Stimulated activated CD4-positive, alpha-beta T cell treated with anti-CD3 and anti-CD28 coated beads, TNF-alpha, amount 100 ng/mL, for 4 hours (primary cell): ENCODE data around the gene CEP170.
"Not testable (repeated sequence)": the region's sequence is repeated elsewhere in the genome, so short reads cannot be mapped to it uniquely, and the experiment has no call there.

ENCODE experiments used
- DNase-seq, 3 experiments: peaks; one replicate each; pipeline ENCODE4 v3.0.0-alpha.2; 2020; ENCODE audit warnings: low read depth in 3 of 3

Gene CEP170

DNA sequence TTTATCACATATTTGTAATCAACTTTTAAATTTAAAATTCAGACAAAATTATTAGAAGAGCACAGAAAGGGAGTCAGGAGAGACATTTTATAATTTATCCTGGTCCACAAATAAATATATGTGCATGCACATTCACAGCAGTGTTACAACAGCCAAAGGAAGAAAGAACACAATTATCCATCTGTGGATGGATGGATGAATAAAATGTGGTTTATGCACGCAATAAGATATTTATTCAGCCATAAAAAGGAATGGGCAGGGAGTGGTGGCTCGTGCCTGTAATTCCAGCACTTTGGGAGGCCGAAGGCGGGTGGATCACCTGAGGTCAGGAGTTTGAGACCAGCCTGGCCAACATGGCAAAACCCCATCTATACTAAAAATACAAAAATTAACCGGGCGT, 77.3 kb downstream of the CEP170 start:
- not testable (repeated sequence) for DNase-seq

GRCh38 chr1:243173758-243174369, 81.2 kb downstream of the CEP170 start:
- DNase-seq: not testable (repeated sequence)

GRCh38 chr1:243164911-243165310, 90.2 kb downstream of the CEP170 start:
- DNase-seq: not testable (repeated sequence)

DNA sequence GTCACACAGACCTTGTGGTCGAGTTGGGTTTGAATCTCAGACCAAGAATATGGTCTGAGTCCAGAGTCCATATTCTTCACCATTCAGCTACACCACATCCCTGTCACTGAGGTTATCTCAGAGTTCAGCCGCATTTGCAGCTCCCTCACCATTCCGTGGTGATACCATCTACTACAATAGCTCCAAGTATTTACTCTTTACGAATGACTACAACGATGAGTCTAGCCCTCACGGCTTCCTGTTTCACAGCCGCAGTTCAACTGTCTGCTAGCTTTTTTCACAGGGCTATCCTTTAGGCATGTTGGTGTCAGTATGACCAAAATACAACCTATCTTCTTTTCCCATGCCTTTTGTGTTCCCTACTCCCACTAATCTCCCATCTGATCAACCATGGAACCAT, 104.2 kb downstream of the CEP170 start:
- not testable (repeated sequence) for DNase-seq

DNA sequence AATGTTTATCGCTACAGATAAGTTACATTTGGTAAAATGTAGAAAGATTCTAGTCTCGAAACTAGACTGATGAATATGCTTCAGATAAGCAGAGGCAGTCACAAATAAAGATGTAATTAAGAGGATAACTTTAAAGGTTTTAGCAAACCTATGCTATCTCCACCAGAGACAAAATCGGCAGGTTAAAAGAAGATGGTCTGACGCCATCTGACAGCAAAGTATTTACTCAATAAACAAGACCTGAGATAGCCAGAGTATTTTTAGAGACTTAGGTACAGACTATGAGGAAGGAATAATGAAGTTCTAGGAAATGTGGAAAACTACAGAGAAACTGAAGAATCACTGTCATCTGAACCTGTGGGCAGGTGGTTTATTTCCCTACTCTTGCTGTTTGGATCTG, 106.0 kb downstream of the CEP170 start:
- not testable (repeated sequence) for DNase-seq

- DNase-seq: not testable (repeated sequence)
Observed at GRCh38 chr1:243147351-243147750, 107.7 kb downstream of the CEP170 start.

- DNase-seq: not testable (repeated sequence)
Observed at GRCh38 chr1:243140498-243140897, 114.6 kb downstream of the CEP170 start.

DNA sequence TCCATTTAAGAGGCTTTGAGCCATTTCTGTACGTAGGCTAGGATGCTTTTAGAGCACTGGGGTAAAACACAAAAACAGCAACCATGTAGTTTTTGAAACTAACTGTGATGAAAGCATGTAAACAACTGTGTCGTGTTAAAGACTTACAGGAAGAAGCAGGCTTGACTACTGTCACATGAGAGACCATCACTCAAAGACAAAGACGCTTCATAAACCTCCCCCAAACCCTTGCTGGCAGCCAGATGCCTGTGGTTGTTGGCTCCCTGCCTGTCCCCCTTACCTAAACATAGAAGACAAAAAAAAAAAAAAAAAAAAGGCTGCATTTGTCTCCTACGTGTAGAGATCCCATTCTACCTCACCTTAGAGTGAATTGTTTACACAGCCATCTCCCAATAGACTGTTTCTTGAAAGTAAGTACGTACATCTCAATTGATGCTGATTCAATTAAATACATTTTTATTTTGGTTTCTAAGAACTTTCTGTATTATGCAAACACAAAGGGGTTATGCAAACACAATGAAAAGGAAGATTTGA, 132.1 kb downstream of the CEP170 start:
- not testable (repeated sequence) for DNase-seq

GRCh38 chr1:243121939-243122338, 133.1 kb downstream of the CEP170 start:
- not testable (repeated sequence) for DNase-seq

GRCh38 chr1:243118601-243119322, 136.3 kb downstream of the CEP170 start:
- not testable (repeated sequence) for DNase-seq

DNA sequence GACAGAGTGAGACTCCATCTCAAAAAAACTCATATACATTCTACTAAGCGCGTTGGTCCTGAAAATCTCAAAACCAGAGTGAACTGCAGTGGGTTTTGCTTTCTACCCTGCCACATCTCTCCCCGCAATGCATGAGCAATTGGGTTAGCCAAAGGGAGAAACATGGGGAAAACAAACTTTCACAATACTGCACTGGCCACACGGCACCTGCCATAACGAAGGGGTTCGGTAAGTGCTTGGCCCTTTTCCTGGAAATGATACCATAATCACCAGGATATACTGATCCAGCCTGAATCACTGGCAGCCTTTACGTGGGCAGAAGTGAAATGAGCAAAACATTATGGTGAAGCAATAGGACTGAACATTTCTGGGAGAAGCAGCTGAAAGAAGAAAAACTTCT, 138.9 kb downstream of the CEP170 start:
- DNase-seq: not testable (repeated sequence)

DNA sequence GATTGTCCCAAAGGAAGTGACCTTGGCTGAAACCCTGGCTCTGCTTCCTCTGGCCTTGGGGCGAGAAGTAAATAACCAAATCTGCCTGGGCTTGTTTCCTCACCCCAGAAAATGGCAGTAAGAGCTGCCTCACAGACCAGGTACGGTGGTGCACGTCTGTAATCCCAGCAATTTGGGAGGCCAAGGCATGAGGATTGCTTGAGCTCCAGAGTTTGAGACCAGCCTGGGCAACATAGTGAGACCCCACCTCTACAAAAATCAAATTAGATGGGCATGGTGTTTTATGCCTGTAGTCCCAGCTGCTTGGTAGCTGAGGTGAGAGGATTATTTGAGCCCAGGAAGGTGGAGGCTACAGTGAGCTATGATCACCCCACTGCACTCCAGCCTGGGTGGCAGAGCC, 140.3 kb downstream of the CEP170 start:
- DNase-seq: not testable (repeated sequence)

- not testable (repeated sequence) for DNase-seq
Observed at GRCh38 chr1:243114059-243114713, 140.9 kb downstream of the CEP170 start.

DNA sequence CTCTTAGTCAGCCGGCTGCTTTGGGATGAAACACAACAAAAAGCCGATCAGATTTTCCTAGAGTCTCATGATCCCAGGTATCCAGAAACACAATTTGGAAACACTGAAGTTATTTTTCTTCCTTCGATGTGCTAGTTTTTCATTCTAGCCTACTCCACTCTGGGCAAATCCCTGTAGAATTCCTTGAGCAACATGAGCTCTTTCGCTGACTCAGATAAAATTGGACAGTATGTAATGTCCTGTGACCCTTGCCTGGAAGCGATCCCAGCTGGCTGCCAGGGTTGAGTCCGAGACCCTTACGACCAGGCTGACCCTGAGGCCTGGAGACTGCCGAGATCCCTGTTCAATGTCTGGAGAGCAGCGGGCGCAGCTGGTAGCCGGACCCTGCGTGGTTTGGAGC, 147.9 kb downstream of the CEP170 start:
- not testable (repeated sequence) for DNase-seq

- DNase-seq: not testable (repeated sequence)
Observed at GRCh38 chr1:243105652-243106332, 149.3 kb downstream of the CEP170 start.

GRCh38 chr1:243105104-243105503, 150.0 kb downstream of the CEP170 start:
- not testable (repeated sequence) for DNase-seq

- not testable (repeated sequence) for DNase-seq
Observed at GRCh38 chr1:243104452-243104851, 150.6 kb downstream of the CEP170 start.

DNA sequence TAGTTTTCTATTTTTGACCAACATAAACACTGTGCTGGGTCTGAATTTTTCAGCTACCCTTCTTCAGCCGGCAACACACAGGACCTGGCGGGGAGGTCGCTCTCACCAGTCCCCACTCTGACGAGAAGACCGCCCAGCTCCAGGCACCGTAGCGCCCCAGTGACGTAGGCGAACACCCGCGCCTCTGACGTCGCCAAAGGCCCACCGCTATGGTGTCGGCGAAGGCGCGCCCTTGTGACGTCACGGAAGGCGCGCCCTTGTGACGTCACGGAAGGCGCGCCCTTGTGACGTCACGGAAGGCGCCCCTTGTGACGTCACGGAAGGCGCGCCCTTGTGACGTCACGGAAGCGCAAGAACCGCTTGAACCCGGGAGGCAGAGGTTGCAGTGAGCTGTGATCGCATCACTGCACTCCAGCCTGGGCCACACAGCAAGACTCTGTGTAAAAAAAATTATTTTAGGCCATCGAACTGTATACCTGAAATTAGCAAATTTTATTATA, 153.5 kb downstream of the CEP170 start:
- peak; percentile 13 to 42 (median 38) for DNase-seq

GRCh38 chr1:243087368-243087767, 167.7 kb downstream of the CEP170 start:
- not testable (repeated sequence) for DNase-seq
